ENCODE measurements around the gene CREB3L2.

DNA sequence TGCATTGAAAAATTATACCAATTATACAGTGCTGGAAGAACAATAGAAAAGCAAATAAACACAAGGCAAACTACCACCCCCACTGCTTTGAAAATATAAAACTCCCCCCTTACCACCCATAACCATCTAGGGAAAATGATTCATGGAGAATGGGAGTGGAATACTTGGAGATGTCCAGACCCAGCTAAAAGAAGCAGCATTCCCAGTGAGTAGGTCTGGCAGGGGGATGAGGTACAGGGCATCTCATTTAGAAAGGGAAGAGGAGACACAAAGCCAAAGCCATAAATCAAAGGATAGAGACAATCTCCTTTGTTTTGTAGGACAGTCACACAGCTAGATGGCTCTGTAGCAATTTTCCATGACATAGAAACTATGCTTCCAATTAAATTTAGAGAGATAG lies 119.1 kb downstream of the CREB3L2 start:
- TF ChIP-seq, protein P1, sequence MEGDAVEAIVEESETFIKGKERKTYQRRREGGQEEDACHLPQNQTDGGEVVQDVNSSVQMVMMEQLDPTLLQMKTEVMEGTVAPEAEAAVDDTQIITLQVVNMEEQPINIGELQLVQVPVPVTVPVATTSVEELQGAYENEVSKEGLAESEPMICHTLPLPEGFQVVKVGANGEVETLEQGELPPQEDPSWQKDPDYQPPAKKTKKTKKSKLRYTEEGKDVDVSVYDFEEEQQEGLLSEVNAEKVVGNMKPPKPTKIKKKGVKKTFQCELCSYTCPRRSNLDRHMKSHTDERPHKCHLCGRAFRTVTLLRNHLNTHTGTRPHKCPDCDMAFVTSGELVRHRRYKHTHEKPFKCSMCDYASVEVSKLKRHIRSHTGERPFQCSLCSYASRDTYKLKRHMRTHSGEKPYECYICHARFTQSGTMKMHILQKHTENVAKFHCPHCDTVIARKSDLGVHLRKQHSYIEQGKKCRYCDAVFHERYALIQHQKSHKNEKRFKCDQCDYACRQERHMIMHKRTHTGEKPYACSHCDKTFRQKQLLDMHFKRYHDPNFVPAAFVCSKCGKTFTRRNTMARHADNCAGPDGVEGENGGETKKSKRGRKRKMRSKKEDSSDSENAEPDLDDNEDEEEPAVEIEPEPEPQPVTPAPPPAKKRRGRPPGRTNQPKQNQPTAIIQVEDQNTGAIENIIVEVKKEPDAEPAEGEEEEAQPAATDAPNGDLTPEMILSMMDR (IDR thresholded peaks at IDR 0.05), result no peak
- TF ChIP-seq POLR2A (IDR thresholded peaks at IDR 0.05) (no peak), POLR2AphosphoS5 (IDR thresholded peaks at IDR 0.05) (no peak)
